Peyer's patch (tissue), 4 donors: ENCODE results near the gene CD247. TPM values are rescaled to one million over a fixed set of nuclear protein-coding genes. Genes with fewer than 3 reads are reported as not detected.

Experiments
- DNase-seq, 3 donors: peaks; one replicate each; pipeline ENCODE4 v3.0.0-alpha.2; 2017 to 2019
- H3K27ac ChIP-seq, 4 donors: fragments of 200-600 bp; sonication (generic); one replicate each; pipeline ENCODE4 v1.5.1; 2016 to 2019
- H3K27me3 ChIP-seq, 2 donors: fragments of 200-600 bp; sonication (generic); one replicate each; pipeline ENCODE4 v1.5.1; 2019
- H3K36me3 ChIP-seq, 3 donors: fragments of 200-600 bp; sonication (generic); one replicate each; pipeline ENCODE4 v1.5.1; 2016 to 2019
- H3K4me1 ChIP-seq, 4 donors: fragments of 200-600 bp; sonication (generic); one replicate each; pipeline ENCODE4 v1.5.1; 2016 to 2019
- H3K4me3 ChIP-seq, 4 donors: fragments of 200-600 bp; sonication (generic); 1 replicate in 3 of 4; 2 replicates in 1 of 4; pipeline ENCODE4 v1.5.1; 2016 to 2019; ENCODE audit warnings: mild to moderate bottlenecking in 1 of 4
- H3K9me3 ChIP-seq, 4 donors: fragments of 200-600 bp; sonication (generic); one replicate each; pipeline ENCODE4 v1.5.1; 2016 to 2019; ENCODE audit warnings: mild to moderate bottlenecking in 1 of 4
- CTCF ChIP-seq, 6 experiments: fragments of 450-650 bp in 4 of 6; fragments of 200-600 bp in 2 of 6; sonication (generic) in 1 of 6; IDR thresholded peaks; one replicate each; pipeline ENCODE4 v1.5.1; 2017 to 2019; ENCODE audit warnings: antibody characterized with exemption in 6 of 6, mild to moderate bottlenecking in 3 of 6, moderate library complexity in 1 of 6
- POLR2A ChIP-seq, 2 donors: fragments of 450-650 bp; IDR thresholded peaks; one replicate each; pipeline ENCODE4 v1.5.1; 2017; ENCODE audit warnings: antibody characterized with exemption in 2 of 2, mild to moderate bottlenecking in 2 of 2, moderate library complexity in 2 of 2
- total RNA-seq, 4 donors: library from RNA; depleted of rRNA; stranded (reverse); fragments of >200 nt; gene quantifications; one replicate each; pipeline ENCODE4 v1.1.0, GENCODE V29; 2016

The CD247 gene
- total RNA-seq, 4 donors from 2014 or later = 1.9 to 7.4 (median 3.9) TPM; not detected in 1

DNA sequence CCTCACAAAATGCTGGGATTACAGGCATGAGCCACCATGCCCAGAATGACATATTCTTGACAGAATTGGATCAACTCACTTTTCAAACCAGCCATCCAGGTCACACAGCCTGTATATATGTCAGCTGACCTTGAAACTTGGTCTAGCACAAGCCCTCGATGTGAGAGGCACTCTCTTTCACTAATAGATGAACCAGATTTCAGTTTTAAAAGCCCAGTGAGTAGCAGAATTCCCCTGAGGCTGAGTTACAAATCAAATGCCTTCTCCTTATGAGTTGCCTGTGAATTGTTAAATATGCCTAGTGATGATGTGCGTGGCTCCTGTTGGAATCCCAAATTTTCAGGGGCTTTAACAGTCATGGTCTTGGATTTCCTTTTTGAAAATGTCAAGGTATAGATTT, 88.7 kb downstream of the CD247 start:
- peaks cover 0 to 20% (median 4%) of the 10 kb centered on the region in 4 donors for H3K4me1 ChIP-seq
- no peak for TF ChIP-seq CTCF (IDR thresholded peaks at IDR 0.05)
- no peak for TF ChIP-seq POLR2A (IDR thresholded peaks at IDR 0.05)
- no peaks in the 10 kb centered on the region for H3K27me3 ChIP-seq
- H3K4me3 ChIP-seq = no peak overlapping the region
- peak overlapping the region in 1 of 4 donors; percentile 78 for H3K27ac ChIP-seq
- no peaks in the 10 kb centered on the region for H3K36me3 ChIP-seq
- DNase-seq = no peak
- no peaks in the 10 kb centered on the region for H3K9me3 ChIP-seq

GRCh38 chr1:167428395-167428794, 89.9 kb downstream of the CD247 start:
- no peak for DNase-seq
- Histone ChIP-seq H3K9me3 (no peaks in the 10 kb centered on the region), H3K4me1 (peaks cover 0 to 20% (median 4%) of the 10 kb centered on the region in 4 donors), H3K4me3 (no peak overlapping the region), H3K27me3 (no peaks in the 10 kb centered on the region), H3K27ac (peak overlapping the region in 1 of 4 donors; percentile 33), H3K36me3 (no peaks in the 10 kb centered on the region)
- TF ChIP-seq CTCF (IDR thresholded peaks at IDR 0.05) = no peak
- TF ChIP-seq POLR2A (IDR thresholded peaks at IDR 0.05) = no peak

DNA sequence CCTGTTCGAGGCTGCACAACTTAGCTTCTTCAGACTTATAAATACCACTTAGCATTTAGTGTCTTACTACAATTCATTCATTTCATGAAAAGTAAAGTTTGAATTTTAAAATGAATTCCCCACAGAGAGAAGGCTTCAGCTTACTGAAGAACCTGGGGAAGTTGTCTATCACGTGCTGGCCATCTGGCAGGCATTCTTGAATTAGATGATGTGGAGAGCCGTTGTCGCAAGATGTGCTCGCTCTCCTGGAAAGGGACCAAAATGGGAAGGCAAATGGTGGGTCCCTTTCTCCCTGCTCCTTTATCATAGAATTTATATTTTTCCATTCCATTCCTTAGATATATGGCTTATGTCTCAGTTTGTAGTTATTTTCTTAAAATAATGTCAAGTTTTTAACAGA, 90.5 kb downstream of the CD247 start:
- DNase-seq = no peak
- H3K4me1 ChIP-seq = peaks cover 0 to 20% (median 4%) of the 10 kb centered on the region in 4 donors
- H3K9me3 ChIP-seq = no peaks in the 10 kb centered on the region
- H3K36me3 ChIP-seq = no peaks in the 10 kb centered on the region
- TF ChIP-seq POLR2A (IDR thresholded peaks at IDR 0.05) = no peak
- no peak for TF ChIP-seq CTCF (IDR thresholded peaks at IDR 0.05)
- H3K27ac ChIP-seq = peak overlapping the region in 1 of 4 donors; percentile 33
- H3K4me3 ChIP-seq = no peak overlapping the region
- H3K27me3 ChIP-seq = no peaks in the 10 kb centered on the region

GRCh38 chr1:167426716-167427115, 91.6 kb downstream of the CD247 start:
- peaks cover 0 to 12% (median 4%) of the 10 kb centered on the region in 4 donors for H3K4me1 ChIP-seq
- no peak overlapping the region for H3K4me3 ChIP-seq
- no peaks in the 10 kb centered on the region for H3K36me3 ChIP-seq
- H3K9me3 ChIP-seq = no peaks in the 10 kb centered on the region
- DNase-seq = no peak
- H3K27me3 ChIP-seq = no peaks in the 10 kb centered on the region
- H3K27ac ChIP-seq = no peak overlapping the region
- TF ChIP-seq POLR2A (IDR thresholded peaks at IDR 0.05) (no peak), CTCF (IDR thresholded peaks at IDR 0.05) (no peak)

GRCh38 chr1:167425482-167425881, 92.8 kb downstream of the CD247 start:
- no peak for DNase-seq
- Histone ChIP-seq H3K27me3 (no peaks in the 10 kb centered on the region), H3K9me3 (no peaks in the 10 kb centered on the region), H3K4me1 (no peaks in the 10 kb centered on the region), H3K27ac (no peak overlapping the region), H3K4me3 (no peak overlapping the region), H3K36me3 (no peaks in the 10 kb centered on the region)
- TF ChIP-seq POLR2A (IDR thresholded peaks at IDR 0.05) (no peak), CTCF (IDR thresholded peaks at IDR 0.05) (no peak)
